HG03060 (cell line): ENCODE results near the gene CAMKK1.
A peak's percentile ranks its signal among the peaks of the same experiment; 100 is the strongest.
"Not testable (repeated sequence)": the region's sequence is repeated elsewhere in the genome, so short reads cannot be mapped to it uniquely, and the experiment has no call there.

Experiments used
- ATAC-seq: cut with Tn5 transposase; IDR thresholded peaks from one replicate; pipeline ENCODE4 v1.9.1; 2021; ENCODE audit warnings: low read depth, moderate number of reproducible peaks; ENCODE audit not compliant: unreplicated experiment

CAMKK1 gene

DNA sequence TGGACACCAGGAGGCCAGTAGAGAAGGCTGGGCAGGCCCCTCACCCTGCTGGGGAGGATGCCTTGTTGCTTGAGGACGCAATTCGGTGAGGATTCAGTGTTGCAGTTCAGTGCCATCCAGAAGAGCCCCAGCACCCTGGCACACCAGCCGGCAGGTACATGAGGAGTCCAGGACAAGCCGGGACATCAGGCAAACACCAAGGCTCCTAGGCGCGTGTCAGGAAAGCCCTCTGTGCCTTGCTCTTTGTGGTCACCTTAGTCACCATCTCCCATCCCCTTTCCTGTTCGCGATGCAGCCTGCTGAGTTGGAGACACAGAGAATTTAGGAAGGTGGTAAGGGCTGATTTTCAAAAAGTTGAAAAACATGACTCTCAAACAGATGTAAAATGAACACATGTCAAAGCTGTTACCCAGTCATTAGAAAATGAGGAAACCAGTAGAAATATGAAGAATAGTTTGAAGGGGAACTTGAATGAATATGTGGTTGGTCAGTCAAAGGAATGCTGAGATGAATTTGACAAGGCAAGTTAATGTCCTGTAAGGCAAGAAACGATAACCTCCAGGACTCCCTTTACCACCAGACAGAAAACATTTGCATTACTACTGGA, 44.5 kb downstream of the CAMKK1 start:
- ATAC-seq: no peak

DNA sequence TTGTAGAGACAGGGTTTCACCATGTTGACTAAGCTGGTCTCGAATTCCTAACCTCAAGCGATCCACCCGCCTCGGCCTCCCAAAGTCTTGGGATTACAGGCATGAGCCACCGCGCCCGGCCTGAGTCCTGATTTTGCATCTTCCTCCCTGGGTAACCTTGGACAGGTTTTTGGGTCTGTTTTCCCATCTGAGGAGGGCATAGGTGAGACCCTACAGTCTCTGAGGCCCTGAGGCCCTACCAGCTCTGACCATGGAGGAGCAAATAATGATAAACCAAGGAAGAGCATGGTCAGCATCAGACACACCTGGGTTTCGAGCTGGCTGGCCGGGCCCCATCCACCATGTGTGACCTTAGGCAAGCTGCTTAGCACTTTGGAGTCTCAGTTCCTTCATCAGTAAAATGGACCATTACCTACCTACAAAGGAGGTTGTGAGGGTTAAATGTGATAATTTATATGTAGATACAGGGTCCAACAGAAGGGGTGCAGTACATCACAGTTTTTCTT, 45.6 kb downstream of the CAMKK1 start:
- no peak for ATAC-seq

DNA sequence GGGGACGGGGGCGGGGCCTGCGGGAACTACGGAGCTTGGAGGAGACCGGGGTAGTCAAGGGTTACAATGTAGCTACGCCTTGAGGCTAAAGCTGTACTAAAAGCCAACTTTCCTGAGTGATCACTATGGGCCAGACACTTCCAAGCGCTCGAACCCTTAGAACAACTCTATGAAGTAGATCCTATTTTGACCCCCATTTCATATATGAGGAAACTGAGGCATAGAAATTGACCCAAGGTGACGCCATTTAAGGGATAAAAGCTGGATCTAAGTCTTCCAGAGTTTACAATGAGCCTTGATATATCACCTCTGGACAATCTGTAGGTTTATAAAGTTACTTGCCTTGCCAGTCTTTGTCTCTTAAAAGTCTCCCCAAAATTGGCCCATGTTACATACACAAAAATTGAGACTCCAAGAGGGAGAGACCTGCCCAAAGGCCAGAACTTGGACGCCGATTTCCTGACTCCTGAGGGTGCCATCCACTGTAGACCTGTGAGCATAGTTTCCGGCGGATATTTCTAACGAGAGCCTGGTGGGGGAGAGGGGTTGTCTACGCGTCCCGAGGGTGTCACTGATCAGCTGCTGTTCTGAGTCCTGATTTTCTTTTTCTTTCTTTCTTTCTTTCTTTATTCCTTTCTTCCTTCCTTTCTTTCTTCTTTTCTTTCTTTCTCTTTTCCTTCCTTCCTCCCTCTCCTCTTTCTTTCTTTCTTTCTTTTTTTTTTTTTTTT, 46.3 kb downstream of the CAMKK1 start:
- ATAC-seq: no peak

DNA sequence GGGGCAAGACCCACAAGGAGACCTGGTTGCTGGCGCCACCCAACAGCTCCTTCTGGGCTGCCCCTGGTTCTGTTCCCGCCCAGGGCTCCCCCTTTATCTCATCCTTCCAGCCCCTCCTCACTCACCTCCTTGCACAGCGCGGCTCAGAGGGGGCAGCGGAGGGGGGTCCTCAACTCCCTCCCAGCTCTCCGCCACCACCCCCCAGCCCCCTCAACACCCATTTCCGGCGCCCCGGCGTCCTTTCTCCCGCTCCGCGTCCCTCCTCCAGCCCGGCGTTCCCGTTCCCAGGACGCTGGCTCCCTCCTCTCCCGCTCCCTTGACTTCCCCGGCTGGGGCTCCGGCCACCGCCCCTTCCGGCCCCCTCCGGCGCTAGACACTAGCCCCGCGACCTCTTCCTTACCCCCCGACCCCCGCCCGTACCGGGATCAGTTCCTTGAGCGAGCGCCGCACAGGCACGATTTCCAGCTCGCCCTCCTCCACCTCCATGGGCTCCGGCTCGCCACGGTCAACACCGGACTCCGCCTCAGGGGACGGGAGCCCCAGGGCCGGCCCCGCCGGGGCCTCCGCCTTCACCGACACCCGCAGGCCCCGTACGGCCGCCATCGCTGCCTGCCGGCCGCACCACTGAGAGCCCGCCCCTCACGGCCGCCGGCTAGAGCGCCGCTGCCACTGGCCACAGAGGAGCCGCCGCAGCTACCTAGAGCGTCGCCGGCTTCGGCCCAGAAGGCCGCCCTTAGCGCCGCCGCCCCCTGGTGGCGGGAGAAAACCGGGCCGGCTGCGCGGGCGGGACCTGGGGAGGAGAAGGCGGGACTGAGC, 47.0 kb downstream of the CAMKK1 start, which contains the start of gene NCBP3:
TSS of gene NCBP3 (minus strand) at position 626 of the 816 bp plus-strand sequence. CDS start at position 603, 23 bp downstream.
- peak; percentile 66 for ATAC-seq

DNA sequence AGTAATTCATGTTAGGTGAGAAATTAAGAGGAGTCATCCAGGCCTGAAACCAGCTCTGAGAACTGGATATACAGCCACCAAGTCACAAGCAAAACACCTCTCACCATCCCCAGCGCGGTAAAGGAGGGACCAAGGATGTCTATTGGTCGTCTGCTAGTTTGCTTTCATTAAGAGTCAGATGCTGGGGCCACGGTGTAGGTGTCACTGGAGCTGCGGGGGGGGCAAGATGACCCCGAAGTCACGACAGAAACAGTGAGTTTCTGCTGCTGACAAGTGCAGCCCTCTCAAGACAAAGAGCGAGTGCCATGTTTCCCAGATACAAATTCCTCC, 47.6 kb downstream of the CAMKK1 start:
- peak; percentile 10 for ATAC-seq

DNA sequence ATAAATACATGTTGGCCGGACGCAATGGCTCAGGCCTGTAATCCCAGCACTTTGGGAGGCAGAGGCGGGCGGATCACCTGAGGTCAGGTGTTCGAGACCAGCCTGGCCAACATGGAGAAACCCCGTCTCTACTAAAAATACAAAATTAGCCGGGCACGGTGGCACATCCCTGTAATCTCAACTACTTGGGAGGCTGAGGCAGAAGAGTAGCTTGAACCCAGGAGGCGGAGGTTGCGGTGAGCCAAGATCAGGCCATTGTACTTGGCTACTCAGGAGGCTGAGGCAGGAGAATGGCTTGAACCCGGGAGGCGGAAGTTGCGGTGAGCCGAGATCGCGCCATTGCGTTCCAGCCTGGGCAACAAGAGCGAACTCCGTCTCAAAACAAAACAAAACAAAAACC, 48.3 kb downstream of the CAMKK1 start:
- ATAC-seq: not testable (repeated sequence)

DNA sequence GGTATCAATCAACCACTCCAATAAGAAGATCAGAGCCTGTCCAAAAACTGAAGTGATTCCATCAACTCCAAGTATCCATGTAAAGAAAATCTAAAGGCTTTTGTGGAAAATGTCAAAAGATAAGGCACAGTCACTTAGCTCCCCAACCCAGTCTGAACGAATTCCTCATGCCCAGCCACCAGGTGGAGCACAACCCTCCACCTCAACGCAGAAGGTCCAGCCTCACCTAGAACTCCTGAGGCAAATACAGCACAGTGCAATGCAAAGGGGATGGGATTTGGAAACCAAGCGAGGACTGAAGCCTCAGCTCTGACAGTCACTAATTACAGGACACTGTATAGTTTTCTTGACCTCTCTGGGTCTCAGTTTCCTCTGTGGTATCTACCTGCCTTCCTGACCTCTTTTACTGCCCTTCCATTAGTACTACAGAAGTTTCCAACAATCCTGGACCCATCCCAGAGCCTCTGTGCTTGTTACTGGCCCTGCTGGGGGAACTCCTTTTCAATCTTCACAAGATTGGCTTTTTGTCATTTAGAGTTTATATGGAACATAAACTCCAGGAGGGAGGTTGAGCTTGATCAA, 48.8 kb downstream of the CAMKK1 start:
- ATAC-seq: no peak

DNA sequence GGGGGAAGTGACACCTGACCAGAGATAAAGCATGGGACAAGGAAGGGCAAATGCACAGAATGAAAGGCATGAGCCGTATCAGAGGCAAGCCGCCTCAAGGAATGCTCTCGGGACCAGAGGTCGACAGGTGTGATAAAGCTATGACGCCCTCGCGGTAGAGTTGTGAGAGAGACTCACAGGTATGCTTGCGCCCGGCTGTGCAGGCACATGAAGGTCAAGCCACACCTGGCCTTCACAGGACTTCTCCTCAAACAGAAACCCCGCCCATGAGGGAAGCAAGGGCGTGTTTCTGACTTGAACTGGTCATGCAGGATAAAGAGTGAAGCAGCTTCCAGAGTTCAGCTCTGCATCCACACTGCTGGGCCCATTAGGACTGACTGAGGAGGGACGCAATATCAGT, 54.6 kb downstream of the CAMKK1 start:
- ATAC-seq: no peak

DNA sequence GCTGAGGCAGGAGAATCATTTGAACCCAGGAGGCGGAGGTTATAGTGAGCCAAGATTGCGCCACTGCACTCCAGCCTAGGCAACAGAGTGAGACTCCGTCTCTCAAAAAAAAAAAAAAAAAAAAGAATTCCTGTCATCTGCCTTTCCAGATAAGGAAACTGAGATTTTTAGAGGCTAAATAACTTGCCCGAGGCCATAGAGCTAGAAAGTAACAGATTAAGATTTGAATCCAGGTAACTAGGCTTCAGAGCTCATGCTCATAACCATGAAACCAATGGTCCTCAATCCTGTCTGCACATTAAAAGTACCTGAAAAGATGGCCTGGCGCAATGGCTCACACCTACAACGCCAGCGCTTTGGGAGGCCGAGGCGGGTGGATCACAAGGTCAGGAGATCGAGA, 56.3 kb downstream of the CAMKK1 start:
- ATAC-seq: no peak

DNA sequence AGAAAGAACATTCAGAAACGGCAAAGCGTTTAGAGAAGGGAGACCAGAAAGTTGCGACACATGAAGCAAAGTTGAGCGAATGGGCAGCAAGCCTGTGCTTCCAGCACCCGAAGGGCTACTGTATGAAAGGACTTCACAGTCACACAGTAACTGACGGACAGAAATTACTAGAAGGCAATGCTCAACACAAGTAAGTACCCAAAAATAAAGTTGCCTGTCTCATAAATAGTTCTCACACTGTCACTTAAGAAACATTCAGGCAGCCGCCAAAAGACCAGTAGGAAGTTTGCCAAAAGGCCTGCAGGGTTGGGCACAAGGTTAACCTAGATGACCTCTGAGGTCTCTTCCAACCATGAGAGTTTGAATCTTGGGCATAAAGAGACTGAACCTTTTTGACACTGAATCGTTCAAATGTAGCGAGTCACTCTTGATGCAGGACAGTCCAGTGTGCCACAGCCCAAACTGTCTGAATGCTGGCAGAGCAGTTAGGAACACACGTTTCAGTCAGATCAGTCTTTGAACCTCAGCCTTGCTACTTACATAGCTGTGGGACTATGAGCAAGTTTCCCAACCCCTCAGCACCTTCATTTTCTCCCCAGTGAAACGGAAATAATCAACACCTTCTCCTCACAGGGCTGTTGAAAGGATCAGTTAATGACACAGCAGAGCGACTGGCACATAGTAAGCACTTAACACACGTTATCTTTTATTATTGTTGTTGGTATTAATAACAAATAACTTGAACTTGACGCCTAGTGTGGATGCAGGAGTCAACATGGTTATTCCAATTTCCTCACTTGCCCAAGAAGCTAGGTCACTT, 57.2 kb downstream of the CAMKK1 start:
- no peak for ATAC-seq

DNA sequence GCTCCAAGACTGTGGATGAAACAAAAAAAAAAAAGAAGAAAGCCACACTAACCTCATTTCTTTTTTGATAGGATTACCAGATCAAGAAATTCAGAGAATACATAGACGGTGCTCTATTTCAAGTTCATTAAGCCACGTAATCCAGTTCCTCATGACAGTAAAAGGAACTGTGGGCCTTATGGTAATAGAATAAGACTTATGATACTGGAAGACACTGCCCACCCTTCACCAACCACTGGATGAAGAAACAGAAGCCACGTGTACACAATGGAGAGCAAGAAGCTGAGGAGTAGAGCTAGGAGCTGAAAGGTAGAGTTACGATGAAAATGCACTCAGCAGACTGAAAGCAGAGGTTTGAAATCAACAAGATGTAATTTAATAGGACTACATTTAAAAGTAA, 58.0 kb downstream of the CAMKK1 start:
- no peak for ATAC-seq

DNA sequence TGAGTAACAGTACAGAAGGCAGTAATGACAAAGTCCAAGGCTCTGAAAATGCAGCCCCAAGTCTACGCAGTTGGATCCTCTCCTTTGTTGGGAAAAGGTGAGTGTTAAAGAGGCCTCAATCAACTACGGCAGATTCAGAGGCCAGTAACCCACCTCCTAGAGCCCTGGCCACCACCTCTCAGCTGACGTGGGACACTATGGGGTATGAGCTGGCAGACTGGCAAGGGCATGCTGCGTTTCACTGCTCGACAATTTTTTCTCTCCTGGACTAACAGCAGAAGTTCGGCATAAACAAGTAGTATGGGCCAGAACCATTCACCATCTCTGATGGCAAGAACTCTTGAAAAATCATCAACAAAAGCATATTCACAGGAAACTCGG, 64.0 kb downstream of the CAMKK1 start:
- no peak for ATAC-seq

DNA sequence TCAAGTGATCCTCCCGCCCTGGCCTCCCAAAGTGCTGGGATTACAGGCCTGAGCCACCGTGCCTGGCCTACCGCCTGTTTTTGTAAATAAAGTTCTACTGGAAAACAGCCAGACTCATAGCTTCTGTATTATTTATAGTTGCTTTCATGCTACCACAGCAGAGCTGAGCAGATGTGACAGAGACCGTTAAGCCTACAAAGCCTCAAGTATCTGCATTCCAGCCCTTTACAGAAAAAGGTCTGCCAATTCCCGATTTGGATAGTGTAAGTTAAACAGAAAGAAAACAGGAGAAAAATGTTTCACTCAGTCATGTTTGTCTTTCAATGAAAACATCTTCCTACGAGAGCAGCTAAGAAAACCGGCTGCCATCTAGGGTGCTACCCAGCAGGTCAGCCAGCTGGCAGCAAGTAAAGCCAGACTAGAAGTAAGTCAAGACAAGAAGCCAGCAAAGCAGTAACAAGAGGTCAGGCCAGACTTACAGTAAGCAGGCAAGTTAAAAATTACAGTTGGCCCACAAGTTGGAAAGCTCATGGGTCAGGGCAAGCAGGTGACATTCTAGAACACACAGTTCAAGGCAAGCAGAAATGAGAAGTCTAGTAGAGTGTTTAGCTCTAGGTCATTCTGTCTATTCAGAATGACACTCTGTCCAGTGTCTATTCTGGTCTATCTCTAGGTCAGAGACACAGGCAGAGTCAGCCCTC, 64.6 kb downstream of the CAMKK1 start:
- ATAC-seq: no peak

DNA sequence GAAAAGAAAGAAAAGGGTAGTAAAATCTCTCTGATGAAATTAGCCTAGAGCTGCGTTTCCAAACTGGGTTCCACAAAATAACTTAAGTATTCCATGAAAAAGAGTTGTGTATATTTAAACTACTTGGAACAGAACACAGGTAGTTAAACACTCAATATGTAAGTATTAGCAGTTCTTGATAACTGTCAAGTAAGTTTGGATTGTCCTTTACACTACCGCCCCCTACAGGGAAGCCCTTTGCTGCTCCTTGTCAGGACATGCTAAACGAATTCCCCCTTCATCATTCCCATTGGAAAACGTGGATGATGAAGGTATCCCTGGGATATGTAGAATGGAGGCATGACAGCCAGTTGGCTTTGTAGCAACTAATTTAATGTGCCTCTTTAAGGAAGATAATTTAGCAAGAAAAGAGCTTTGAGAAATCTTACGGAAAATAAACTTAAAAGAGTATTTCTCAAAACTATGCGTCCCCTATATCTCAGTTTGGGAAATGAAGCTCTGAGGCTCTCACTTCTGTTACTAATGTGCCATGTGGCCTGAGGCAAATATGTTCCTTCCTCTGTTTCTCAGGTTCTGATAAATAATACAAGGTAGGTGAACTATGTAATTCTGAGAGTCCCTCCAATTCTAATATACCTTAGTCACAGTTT, 65.6 kb downstream of the CAMKK1 start:
- ATAC-seq: no peak

DNA sequence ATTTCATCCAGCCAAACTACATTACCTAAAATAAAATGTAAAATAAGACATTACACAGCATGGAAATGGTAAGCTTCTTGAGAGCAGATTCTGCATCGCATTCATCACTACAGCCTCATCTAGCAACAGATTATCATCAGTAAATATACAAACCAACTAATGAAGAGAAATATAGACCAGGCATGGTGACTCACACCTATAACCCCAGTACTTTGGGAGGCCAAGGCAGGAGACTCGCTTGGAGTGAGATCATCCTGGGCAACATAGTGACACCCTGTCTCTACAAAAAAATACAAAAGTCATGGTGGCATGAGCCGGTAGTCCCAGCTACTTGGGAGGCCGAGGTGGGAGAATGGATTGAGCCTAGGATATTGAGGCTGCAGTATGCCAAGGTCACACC, 66.7 kb downstream of the CAMKK1 start:
- ATAC-seq: no peak

DNA sequence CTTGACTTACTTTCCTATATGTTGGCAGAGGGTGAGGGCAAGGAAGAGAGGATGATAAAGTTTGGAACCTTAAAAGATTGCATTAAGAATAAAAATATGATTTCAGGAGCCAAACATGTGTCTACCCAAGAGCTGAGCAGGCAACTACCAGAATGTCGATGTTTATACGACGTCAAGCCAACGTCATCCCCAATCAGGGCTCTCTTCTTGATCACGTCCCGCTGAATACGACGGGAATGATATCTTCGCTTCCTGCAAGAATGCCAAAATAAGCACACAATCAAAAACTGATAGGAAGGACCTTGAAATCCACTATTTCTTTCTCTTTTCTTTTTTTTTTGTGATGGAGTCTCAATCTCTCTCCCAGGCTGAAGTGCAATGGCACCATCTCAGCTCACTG, 71.8 kb downstream of the CAMKK1 start:
- ATAC-seq: no peak

DNA sequence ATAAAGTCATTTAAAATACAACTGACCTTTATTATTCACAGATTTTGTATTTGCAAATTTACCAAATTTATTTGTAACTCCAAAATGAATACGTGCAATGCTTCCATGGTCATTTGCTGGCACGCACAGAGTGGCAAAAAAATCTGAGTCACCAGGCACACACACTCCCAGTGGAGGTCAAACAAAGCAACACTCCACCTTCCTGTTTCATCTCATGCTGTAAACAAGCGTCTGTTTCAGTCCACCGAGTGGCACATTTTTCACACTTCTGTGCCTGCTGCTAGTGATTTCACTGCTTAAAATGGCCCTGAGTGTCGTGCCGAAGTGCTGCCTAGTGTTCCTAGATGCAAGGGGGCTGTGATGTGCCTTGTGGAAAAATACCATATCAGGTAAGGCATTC, 74.1 kb downstream of the CAMKK1 start:
- ATAC-seq: no peak

DNA sequence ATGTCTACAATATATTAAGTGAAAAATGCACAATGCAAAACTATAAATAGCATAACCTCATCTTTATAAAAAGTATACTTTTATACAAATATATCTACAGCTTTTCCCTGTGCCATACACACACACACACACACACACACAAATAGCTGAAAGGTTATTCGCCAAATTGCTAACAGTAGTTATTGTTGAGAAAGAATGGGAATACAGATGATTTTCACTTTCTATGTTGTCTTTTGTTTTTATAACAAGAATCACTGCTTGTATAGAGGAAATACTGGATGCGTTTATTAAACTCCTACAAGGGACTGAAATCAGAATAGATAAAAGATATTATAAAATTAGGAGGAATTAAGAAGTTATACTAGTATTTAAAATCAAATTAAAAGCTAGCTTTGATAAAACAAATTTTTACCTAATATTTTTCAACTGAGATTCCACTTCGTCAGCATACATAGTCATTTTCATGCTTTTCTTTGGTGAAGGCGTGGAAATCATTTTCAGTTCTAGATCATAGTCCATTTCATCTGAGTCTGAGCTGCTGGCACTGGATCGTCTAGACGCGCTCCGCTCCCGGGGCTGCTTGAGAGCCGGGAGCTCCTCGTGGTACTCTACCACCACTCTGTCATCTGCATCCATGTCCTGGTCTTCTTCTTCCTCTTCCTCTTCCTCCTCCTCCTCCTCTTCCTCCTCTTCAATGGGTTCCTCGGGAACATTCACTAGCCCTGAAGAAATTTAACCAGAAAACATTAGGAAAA, 74.8 kb downstream of the CAMKK1 start:
- ATAC-seq: no peak
